HG03565 (cell line): ENCODE results near the gene ADCY10.
"Not testable (repeated sequence)": the region's sequence is repeated elsewhere in the genome, so short reads cannot be mapped to it uniquely, and the experiment has no call there.

Experiments
- ATAC-seq: cut with Tn5 transposase; IDR thresholded peaks from one replicate; pipeline ENCODE4 v1.9.1; 2021; ENCODE audit warnings: mild to moderate bottlenecking, moderate library complexity; ENCODE audit not compliant: unreplicated experiment

Gene ADCY10

GRCh38 chr1:167815650-167816049, 98.3 kb downstream of the ADCY10 start:
- ATAC-seq = no peak

GRCh38 chr1:167812972-167813371, 101.0 kb downstream of the ADCY10 start:
- no peak for ATAC-seq

DNA sequence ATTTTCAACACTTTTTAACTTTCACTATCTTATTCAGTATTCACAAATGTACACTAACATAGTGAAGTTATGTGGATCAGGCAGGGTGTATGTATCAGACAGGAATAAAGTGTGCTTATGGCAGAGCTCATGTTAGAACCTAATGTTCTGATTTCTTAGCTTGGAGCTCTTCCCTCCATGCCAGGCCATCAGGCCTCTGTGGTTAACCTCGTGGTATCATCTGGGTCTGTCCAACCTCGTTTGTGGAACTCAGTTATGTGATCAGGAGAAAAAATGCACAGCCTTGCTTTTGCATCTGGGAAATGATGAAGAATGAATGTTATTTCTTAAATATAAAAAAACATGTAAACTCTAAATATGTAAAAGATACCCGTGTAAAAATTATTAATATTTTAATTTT, 105.2 kb downstream of the ADCY10 start:
- ATAC-seq = no peak

GRCh38 chr1:167808104-167808503, 105.8 kb downstream of the ADCY10 start:
- ATAC-seq = no peak

- ATAC-seq = not testable (repeated sequence)
Measured at GRCh38 chr1:167806676-167807075, 107.3 kb downstream of the ADCY10 start.

DNA sequence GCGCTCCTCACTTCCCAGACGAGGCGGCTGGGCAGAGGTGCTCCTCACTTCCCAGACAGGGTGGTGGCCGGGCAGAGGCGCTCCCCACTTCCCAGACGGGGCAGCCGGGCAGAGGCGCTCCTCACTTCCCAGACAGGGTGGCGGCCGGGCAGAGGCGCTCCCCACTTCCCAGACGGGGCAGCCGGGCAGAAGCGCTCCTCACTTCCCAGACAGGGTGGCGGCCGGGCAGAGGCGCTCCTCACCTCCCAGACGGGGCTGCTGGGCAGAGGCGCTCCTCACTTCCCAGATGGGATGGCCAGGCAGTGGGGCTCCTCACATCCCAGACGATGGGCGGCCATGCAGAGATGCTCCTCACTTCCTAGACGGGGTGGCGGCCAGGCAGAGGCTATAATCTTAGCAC, 107.7 kb downstream of the ADCY10 start:
- ATAC-seq = not testable (repeated sequence)

DNA sequence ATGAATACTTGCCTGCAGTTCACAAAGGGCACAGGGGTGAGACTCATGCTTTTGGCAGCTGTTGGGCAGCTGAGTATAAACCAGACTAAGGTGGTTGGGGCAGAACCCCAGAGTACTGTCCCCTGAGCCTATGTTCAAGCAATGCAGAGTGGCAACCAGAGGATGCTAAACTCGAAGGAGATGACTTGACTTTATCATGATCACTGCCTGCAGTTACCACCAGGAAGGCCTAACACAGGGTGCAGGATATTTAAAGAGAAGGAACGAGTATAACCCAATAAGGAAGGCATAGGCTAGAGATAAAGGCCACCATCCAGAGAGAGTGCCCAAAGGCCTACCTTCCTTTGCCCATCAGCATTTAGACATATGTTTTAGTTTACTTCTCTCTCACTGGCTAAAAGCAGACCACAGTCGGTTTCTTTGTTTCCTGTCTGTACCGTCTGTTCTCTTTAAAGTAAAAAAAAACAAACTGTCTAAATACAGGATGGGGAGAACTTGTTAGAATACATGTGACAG, 108.8 kb downstream of the ADCY10 start:
- ATAC-seq = peak; percentile 30

GRCh38 chr1:167803358-167804207, 110.4 kb downstream of the ADCY10 start:
- peak; percentile 91 for ATAC-seq

DNA sequence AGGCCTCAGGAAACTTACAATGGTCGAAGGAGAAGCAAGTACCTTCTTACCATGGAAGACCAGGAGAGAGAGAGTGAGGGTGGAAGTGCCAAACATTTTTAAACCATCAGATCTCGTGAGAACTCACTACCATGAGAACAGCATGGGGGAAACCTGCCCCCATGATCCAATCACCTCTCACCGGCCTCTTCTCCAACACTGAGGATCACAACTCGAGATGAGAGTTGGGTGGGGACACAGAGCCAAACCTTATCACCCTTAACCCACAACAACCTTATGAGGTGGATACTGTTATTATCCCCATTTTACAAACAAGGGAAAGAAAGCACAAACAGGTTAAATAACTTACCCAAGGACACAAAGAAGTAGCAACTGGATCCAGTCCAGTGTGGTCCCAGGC, 111.7 kb downstream of the ADCY10 start:
- no peak for ATAC-seq

- no peak for ATAC-seq
Measured at GRCh38 chr1:167800251-167800650, 113.7 kb downstream of the ADCY10 start.

- no peak for ATAC-seq
Measured at GRCh38 chr1:167799747-167800146, 114.2 kb downstream of the ADCY10 start.

DNA sequence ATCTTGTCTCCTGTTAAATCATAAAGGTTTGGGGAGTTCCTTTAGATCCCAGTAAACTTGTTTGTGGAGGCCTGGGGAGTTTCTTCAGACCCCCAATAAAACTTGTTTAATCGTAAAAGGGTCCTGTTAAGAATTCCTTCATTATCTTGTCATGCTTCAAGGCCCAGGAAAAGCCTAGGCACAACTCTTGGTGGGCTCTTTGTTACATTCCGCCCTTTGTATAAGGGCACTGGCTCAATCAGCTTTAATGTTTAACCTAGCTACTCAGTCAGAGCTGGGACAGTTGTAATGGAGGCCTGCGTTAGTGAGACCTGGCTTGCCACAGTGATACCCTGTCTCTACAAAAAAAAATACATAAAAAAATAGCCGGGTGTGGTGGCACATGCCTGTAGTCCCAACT, 115.0 kb downstream of the ADCY10 start:
- no peak for ATAC-seq

GRCh38 chr1:167797015-167797414, 116.9 kb downstream of the ADCY10 start:
- no peak for ATAC-seq

DNA sequence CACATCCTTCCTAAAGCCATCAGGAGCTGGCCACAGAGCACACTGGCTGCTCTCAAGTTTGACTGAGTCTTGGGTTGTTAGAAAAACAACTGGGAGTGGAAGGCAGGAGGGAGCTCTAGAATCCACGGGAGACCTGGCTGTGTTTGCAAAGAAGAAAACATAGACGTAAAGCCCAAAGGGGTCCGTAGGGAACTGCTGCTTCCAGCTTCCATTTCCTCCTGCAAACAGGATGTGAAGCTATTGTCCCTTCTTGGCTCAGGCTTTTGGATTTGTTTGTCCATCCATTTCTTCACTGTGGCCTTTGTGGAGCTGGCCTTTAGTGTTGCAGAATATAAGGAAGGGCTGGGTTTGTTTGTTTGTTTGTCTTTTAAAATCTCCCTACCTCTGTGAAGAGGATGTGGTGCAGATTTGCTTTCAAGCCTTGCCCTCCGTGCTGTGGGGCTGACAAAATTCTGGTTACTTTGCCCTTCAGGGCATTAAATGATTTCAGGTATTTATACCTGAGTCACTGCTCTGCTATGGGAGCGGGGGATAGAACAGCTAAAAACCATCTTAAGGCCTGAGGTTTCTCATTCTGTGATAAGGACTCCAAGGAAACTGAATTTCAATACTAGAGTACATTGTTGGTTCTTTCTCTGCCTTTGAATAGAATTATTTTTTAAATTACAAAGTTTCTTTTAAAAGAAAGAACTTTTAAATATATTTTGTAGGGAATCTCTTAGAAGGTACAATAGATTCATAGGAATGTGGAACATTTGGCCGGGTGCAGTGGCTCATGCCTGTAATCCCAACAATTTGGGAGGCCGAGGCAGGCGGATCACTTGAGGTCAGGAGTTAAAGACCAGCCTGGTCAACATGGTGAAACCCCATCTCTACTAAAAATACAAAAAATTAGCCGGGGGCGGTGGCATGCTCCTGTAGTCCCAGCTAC, 117.9 kb downstream of the ADCY10 start:
- no peak for ATAC-seq

DNA sequence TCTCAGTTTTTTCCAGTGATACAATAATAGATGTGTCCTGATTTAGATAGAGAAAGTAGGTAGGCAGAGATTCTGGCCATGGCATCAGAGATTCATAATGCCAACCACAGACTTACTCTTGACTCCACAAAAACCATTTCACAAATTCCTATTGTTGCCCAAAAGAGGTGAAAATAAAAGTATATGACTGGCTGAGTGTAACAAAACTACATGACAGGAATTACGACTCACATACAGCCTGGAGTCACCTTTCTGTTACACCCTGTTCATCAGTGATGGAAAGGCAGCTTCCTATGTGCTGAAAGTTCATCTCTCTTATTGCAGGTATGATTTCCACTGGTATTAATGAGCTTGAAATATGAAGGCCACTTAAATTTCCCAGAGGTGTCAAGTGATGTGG, 119.9 kb downstream of the ADCY10 start:
- no peak for ATAC-seq

- no peak for ATAC-seq
Measured at GRCh38 chr1:167792188-167792565, 121.8 kb downstream of the ADCY10 start.

GRCh38 chr1:167791281-167792187, 122.4 kb downstream of the ADCY10 start:
- no peak for ATAC-seq

DNA sequence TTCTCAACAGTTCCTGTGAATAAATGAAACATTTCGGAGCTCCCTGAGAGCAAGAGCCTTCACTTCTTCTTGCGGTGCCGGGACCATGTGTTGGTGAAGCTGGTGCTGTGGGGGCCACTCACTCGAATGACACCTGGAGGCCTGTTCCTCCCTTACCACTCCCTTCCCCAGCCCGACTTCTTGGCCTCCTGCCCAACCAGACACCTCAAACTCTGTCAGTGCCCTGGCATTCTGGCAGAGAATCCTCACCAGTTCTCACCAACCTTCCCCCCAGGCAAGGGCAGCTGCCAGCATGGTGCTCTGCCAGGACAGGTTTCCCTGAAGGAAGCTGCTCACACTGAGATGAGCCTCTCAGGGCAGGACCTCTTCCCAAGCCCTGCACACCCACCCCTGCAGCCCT, 123.8 kb downstream of the ADCY10 start:
- no peak for ATAC-seq

- ATAC-seq = no peak
Measured at GRCh38 chr1:167789501-167789900, 124.4 kb downstream of the ADCY10 start.

DNA sequence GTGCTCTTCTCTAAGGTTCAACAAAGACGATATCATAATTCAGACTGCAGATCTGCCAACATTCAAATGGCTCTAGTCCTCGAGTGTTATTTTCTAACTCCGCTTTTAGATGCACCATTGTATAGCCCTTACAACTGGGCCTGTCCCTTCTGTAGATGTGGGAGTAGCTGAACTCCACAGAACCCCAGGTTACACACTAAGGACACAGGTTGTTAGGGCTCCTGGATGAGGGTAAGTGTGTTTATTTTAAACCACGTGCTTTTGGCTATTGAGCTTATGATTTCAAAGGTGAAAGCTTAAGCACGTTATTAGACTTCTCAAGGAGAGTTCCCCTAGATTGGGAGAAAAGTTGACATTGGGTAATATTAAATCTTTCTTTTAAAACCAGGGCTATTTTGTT, 127.4 kb downstream of the ADCY10 start:
- no peak for ATAC-seq
